HG03342 (cell line): ENCODE measurements around the gene TOMM20L.
"Not testable (repeated sequence)": the region's sequence is repeated elsewhere in the genome, so short reads cannot be mapped to it uniquely, and the experiment has no call there.

ENCODE experiments used
- ATAC-seq: cut with Tn5 transposase; IDR thresholded peaks from one replicate; pipeline ENCODE4 v1.9.1; 2021; ENCODE audit warnings: mild to moderate bottlenecking, moderate library complexity; ENCODE audit not compliant: unreplicated experiment

TOMM20L gene

GRCh38 chr14:58395812-58396788 is at the start of gene TOMM20L:
TSS of gene TOMM20L (plus strand) at chr14:58395930. CDS start at chr14:58395958, 28 bp downstream.
- ATAC-seq: peak; percentile 90

- no peak for ATAC-seq
Observed at GRCh38 chr14:58353516-58354299, 42.0 kb upstream of the TOMM20L start.

GRCh38 chr14:58354808-58355207 is 40.9 kb upstream of the TOMM20L start:
- ATAC-seq: no peak

- ATAC-seq: no peak
Observed at GRCh38 chr14:58356268-58356667, 39.5 kb upstream of the TOMM20L start.

GRCh38 chr14:58362272-58362671 is 33.5 kb upstream of the TOMM20L start:
- ATAC-seq: not testable (repeated sequence)

- no peak for ATAC-seq
Observed at GRCh38 chr14:58362798-58363412, 32.8 kb upstream of the TOMM20L start.

- ATAC-seq: no peak
Observed at GRCh38 chr14:58364316-58364715, 31.4 kb upstream of the TOMM20L start.

GRCh38 chr14:58367296-58367695 is 28.4 kb upstream of the TOMM20L start:
- ATAC-seq: no peak

- no peak for ATAC-seq
Observed at GRCh38 chr14:58368956-58369355, 26.8 kb upstream of the TOMM20L start.

GRCh38 chr14:58376791-58377190 is 18.9 kb upstream of the TOMM20L start:
- no peak for ATAC-seq

GRCh38 chr14:58390830-58391229 is 4.9 kb upstream of the TOMM20L start:
- no peak for ATAC-seq

- ATAC-seq: no peak
Observed at GRCh38 chr14:58395562-58395811, 243 bp upstream of the TOMM20L start.

- ATAC-seq: no peak
Observed at GRCh38 chr14:58397156-58397555, 1.4 kb downstream of the TOMM20L start.

GRCh38 chr14:58398495-58398894 is 2.8 kb downstream of the TOMM20L start:
- no peak for ATAC-seq

- ATAC-seq: no peak
Observed at GRCh38 chr14:58398895-58399294, 3.2 kb downstream of the TOMM20L start.

GRCh38 chr14:58401587-58401986 is 5.9 kb downstream of the TOMM20L start:
- ATAC-seq: no peak

- no peak for ATAC-seq
Observed at GRCh38 chr14:58408681-58409215, 13.0 kb downstream of the TOMM20L start.

- ATAC-seq: no peak
Observed at GRCh38 chr14:58414845-58415244, 19.1 kb downstream of the TOMM20L start.

GRCh38 chr14:58415636-58416547 is 20.2 kb downstream of the TOMM20L start:
- ATAC-seq: no peak

- ATAC-seq: not testable (repeated sequence)
Observed at GRCh38 chr14:58416934-58417333, 21.2 kb downstream of the TOMM20L start.
